ENCODE measurements around the gene SOBP.

GRCh38 chr6:107440936-107441335 is 49.0 kb upstream of the SOBP start:
- TF ChIP-seq POLR2A (IDR thresholded peaks at IDR 0.05) (no peak), CTCF (IDR thresholded peaks at IDR 0.05) (no peak)

Data from vagina (tissue), 2 donors.